Stimulated activated CD4-positive, alpha-beta T cell treated with anti-CD3 and anti-CD28 coated beads, TNF-alpha, amount 100 ng/mL, for 4 hours (primary cell): ENCODE results near the gene CST11.
"Not testable (repeated sequence)": the region's sequence is repeated elsewhere in the genome, so short reads cannot be mapped to it uniquely, and the experiment has no call there.

Source experiments
- DNase-seq, 3 experiments: peaks; one replicate each; pipeline ENCODE4 v3.0.0-alpha.2; 2020; ENCODE audit warnings: low read depth in 3 of 3

CST11 gene, protein sequence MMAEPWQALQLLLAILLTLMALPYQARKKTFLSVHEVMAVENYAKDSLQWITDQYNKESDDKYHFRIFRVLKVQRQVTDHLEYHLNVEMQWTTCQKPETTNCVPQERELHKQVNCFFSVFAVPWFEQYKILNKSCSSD

DNA sequence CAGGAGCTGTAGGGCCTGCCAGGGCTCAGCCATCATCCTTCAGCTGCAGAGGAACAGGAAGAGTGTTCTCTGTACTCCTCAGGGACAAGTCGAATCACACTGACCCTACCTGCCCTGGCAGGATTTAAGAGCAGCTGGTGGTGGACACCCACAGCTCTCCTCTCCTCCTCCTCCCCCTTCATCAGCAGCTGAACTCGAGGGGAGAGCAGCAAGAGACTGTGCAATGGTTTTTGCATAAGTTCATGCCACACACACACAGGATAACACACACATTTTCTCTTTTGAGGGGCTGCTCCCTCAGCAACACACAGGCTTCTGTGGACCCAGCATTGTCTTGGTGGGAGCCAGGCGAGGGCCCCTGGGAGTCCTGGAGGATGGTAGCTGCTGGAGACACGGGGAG lies at the start of gene CST11:
CST11 (minus strand) TSS at position 101 of the 400 bp plus-strand sequence; CDS start at position 36, 65 bp downstream.
- DNase-seq: no peak

- no peak for DNase-seq
These were observed 49.2 kb upstream of the CST11 start for GRCh38 chr20:23501926-23502325.

- DNase-seq: no peak
These were observed 44.9 kb upstream of the CST11 start for GRCh38 chr20:23497536-23497935.

- no peak for DNase-seq
These were observed 40.6 kb upstream of the CST11 start for GRCh38 chr20:23493172-23493772.

GRCh38 chr20:23492292-23492691 lies 39.6 kb upstream of the CST11 start:
- no peak for DNase-seq

DNA sequence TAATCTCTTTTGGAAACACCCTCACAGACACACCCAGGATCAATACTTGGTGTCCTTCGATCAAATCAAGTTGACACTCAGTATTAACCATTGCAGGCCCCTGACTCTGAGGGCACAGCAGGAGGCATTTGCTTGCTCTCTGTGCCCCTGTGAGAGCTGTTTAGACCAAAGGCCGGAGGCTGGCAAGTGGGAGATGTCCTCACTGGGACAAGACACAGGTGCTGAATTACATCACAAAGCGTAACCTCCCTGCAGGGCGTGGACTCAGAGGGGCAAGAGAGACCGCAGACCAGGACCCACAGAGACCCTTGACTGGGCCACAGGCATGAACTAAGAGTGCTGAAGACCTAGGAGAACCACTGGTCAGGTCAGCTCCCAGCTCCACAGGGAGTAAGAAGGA lies 38.1 kb upstream of the CST11 start, which contains the start of gene CST8:
CST8 (plus strand) TSS at position 301 of the 400 bp plus-strand sequence. CDS start 551 bp downstream, outside the sequence.
- no peak for DNase-seq

DNA sequence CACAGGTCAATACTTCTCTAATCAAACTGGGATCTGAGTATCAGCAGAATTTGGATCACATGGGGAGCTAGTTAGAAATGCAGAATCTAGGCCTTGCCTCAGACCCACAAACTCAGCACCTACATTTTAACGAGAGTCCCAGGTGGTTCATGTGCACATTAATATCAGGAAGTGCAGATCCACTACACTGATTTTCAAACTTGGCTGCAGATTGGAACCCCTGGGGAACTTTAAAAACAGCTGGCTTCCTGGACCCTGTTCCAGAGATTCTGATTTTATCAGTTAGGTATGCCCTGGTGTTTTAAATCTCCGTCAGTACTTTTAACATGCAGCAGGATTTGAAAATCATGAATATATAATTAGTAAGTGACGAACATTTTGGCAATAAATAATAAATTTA lies 36.3 kb upstream of the CST11 start:
- DNase-seq: no peak

- DNase-seq: no peak
These were observed 35.8 kb upstream of the CST11 start for GRCh38 chr20:23488470-23488869.

DNA sequence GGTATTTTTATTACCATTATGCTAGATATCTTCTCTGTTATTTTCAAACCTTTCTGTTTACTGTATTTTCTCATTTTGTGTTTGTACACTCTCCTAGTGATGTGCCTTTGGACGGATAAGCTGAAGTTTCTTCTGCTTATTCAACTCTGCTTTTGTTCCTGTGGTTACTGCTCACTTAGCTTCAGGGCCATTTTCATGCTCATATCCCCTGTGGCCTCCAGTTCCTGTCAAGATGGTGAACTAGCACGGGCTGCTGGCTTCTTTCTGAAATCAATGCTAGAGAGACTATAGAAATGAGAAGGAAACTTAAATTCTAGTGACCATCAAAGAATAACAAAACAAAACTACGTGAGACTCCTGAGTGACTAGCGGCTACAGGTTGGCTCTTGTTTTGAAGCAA lies 31.4 kb upstream of the CST11 start:
- DNase-seq: no peak

GRCh38 chr20:23482138-23482537 lies 29.5 kb upstream of the CST11 start:
- DNase-seq: no peak

DNA sequence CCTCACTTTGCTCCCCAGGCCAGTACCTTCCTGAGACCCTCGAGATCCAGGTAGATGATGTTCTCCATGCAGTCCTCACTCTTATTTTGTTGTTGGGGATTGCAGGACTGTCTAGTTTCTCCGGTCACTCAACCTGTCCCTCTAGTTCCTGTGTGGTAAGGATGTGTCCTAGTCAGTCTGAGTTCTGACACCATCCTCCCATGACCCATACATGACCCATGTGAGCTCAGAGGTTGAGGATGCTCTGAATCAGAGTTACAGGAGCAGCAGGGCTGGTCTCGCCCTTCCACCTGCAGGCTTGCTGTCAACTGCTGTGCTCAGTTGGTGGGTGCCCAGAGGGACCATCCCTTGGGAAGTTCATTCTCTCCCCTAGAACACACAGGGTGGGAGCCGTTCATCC lies 26.4 kb upstream of the CST11 start:
- DNase-seq: no peak

GRCh38 chr20:23477223-23477622 lies 24.5 kb upstream of the CST11 start:
- no peak for DNase-seq

- no peak for DNase-seq
These were observed 23.5 kb upstream of the CST11 start for GRCh38 chr20:23476015-23476754.

DNA sequence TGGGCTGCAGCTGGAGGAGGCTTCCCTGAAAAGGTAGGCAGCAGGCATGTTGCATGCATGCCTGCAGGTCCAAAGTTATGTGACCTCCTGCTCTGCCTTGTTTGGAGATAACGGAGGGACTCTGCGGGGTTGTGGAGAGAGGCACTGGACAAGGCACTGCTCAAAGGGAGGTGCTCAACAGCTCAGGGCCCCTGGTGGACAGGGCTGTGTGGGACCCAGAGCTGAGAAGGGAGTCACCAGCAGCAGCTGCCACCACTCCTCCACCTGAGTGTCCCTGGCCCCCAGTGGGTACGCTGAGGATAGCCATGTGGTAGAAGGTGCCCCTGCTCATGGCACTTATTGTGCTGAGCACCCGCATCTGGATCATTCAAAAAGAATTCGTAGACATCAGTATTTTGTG lies 22.7 kb upstream of the CST11 start:
- DNase-seq: no peak

DNA sequence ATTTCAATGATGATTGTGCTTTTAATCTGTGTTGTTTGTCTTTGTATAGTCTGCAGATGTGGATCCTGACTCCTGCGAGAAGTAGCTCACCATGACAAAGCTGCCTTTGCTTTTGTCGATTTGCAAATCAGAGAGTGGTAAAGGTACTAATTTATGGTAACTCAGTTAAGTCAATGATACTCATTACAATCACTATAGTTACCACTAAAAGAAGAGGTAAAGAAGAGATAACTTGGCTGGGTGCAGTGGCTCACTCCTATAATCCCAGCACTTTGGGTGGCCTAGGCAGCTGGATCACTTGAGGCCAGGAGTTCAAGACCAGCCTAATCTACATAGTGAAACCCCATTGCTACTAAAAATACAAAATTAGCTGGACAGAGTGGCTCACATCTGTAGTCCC lies 20.6 kb upstream of the CST11 start:
- DNase-seq: not testable (repeated sequence)

GRCh38 chr20:23472306-23472705 lies 19.6 kb upstream of the CST11 start:
- DNase-seq: not testable (repeated sequence)

DNA sequence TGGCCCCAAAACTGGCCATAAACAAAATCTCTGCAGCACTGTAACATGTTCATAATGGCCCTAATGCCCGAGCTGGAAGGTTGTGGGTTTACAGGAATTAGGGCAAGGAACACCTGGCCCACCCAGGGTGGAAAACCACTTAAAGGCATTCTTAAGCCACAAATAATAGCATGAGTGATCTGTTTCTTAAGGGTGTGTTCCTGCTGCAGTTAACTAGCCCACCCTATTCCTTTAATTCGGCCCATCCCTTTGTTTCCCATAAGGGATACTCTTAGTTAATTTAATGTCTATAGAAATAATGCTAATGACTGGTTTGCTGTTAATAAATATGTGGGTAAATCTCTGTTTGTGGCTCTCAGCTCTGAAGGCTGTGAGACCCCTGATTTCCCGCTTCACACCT lies 14.3 kb upstream of the CST11 start:
- DNase-seq: not testable (repeated sequence)

DNA sequence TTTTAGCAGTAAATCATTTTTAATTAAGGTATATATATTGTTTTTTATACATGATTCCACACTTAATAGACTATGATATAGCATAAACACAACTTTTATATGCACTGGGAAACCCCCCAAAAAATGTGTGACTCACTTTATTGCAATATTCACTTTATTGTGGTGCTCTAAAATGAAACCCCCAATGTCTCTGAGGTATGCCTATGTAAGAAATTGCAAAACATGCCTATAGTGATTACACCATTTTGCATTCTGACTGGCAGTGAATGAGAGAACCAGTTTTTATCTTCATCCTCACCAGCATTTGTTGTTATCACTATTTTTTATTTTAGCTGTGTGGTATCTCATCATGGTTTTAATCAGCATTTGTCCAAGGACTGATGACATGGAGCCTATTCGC lies 8.5 kb upstream of the CST11 start:
- no peak for DNase-seq

GRCh38 chr20:23459461-23460150 lies 6.9 kb upstream of the CST11 start:
- no peak for DNase-seq

DNA sequence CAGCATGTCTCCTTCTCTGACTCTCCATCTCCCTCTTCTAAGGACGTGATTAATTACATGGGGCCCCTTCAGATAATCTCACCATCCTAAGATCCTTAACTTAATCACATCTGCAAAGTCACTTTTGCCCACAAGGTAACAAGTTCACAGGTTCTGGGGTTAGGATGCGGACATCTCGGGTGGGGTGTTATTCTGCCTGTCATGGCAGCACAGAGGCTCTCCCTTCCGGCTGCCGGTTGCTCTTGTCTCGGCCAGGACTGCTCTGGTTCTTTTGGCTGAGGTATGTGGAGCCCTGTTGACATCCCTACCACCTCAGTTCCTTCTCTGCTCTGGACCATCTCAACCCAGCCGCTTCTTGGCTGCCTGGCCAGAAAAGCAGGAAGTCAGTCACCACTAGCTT lies 4.2 kb upstream of the CST11 start:
- DNase-seq: no peak

GRCh38 chr20:23456409-23456808 lies 3.7 kb upstream of the CST11 start:
- DNase-seq: no peak

GRCh38 chr20:23455639-23456038 lies 3.0 kb upstream of the CST11 start:
- no peak for DNase-seq

DNA sequence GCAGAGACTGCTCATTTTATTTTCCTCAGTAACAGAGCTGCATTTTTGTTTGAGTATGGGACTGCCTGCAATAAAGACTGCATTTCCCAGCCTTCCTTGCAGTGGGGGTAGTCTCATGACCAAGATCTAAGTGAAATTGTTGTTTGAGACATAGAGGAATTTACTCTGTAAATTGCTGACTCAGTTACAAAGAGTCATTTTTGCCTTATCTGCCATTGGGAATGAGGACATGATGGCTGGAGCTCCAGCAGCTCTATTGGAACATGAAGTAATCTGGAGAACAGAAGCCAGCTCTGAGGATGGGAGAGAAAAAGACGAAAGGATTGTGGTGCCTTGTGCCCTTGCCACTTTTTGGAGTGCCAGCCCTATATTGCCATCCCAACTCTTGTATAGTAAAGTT lies 2.1 kb upstream of the CST11 start:
- no peak for DNase-seq
